ENCODE data around the gene UCK2. TPM values are rescaled to one million over a fixed set of nuclear protein-coding genes. Genes with fewer than 3 reads are reported as not detected.
"Not testable (repeated sequence)": the region's sequence is repeated elsewhere in the genome, so short reads cannot be mapped to it uniquely, and the experiment has no call there.

Gene UCK2
- 10 to 100 TPM; 66.5 to 72.2 TPM for total RNA-seq

- no peak for TF ChIP-seq CTCF (IDR thresholded peaks at IDR 0.05)
- H3K4me1 Mint-ChIP-seq (ENCODE audit: low read depth) = peaks cover 21% of the 10 kb centered on the region
- peak within 1 kb of the TSS; percentile 97 for H3K27ac Mint-ChIP-seq
- H3K36me3 Mint-ChIP-seq (ENCODE audit: low read depth) = peaks cover 24% of the 10 kb centered on the region
- POLR2A ChIA-PET = interaction anchor here (0.9 to 2.9 kb wide), 5 partner anchors 9 to 230 kb away, joined by 3 to 43 read pairs (median 3); partner anchors contain the start of gene TMCO1
- intact Hi-C loops (cut with micrococcal nuclease) = loop anchor here (5.0 kb wide), 2 partner anchors 50 to 60 kb away; partner anchors contain the start of gene TMCO1
- H3K4me3 Mint-ChIP-seq = peak within 1 kb of the TSS; percentile 99
- CTCF ChIA-PET = interaction anchor here (0.6 to 1.7 kb wide), 2 partner anchors 28 to 44 kb away, joined by 3 to 4 read pairs; no protein-coding TSS in a partner anchor
- H3K9me3 Mint-ChIP-seq = peaks cover 1% of the 10 kb centered on the region
- ATAC-seq (peak; percentile 85), DNase-seq (peak; percentile 80)
- H3K27me3 Mint-ChIP-seq = no peaks in the 10 kb centered on the region
Observed at GRCh38 chr1:165827268-165828102, at the start of gene UCK2. Gene UCK2, plus strand, starts transcription at chr1:165827614. Its CDS starts 220 bp downstream, at chr1:165827834.

- DNase-seq; H3K27ac Mint-ChIP-seq; CTCF ChIA-PET; intact Hi-C loops (cut with micrococcal nuclease); H3K9me3 Mint-ChIP-seq; H3K4me1 Mint-ChIP-seq (ENCODE audit: low read depth); H3K4me3 Mint-ChIP-seq; H3K36me3 Mint-ChIP-seq (ENCODE audit: low read depth); ATAC-seq; H3K27me3 Mint-ChIP-seq; POLR2A ChIA-PET: not testable (repeated sequence)
Observed at GRCh38 chr1:165778197-165778596, 49.2 kb upstream of the UCK2 start.

- H3K27me3 Mint-ChIP-seq; H3K36me3 Mint-ChIP-seq (ENCODE audit: low read depth); H3K4me1 Mint-ChIP-seq (ENCODE audit: low read depth); H3K27ac Mint-ChIP-seq; ATAC-seq; H3K4me3 Mint-ChIP-seq; H3K9me3 Mint-ChIP-seq; intact Hi-C loops (cut with micrococcal nuclease); DNase-seq: not testable (repeated sequence)
- POLR2A ChIA-PET = interaction anchor here (0.6 kb wide), 1 partner anchor 710 kb away, joined by 3 read pairs; no protein-coding TSS in a partner anchor
- CTCF ChIA-PET = interaction anchor here (1.1 kb wide), 1 partner anchor 12 kb away, joined by 3 read pairs; no protein-coding TSS in a partner anchor
Observed at GRCh38 chr1:165783519-165783918, 43.9 kb upstream of the UCK2 start.

GRCh38 chr1:165787741-165788140, 39.7 kb upstream of the UCK2 start:
- CTCF ChIA-PET = no interaction called here
- no peak overlapping the region for H3K27ac Mint-ChIP-seq
- TF ChIP-seq CTCF (IDR thresholded peaks at IDR 0.05) = no peak

GRCh38 chr1:165793951-165794350, 33.5 kb upstream of the UCK2 start:
- no peak for TF ChIP-seq CTCF (IDR thresholded peaks at IDR 0.05)
- intact Hi-C loops (cut with micrococcal nuclease) = no loop called here
- H3K9me3 Mint-ChIP-seq = no peaks in the 10 kb centered on the region
- no peaks in the 10 kb centered on the region for H3K4me1 Mint-ChIP-seq (ENCODE audit: low read depth)
- peaks cover 15% of the 10 kb centered on the region for H3K27me3 Mint-ChIP-seq
- H3K36me3 Mint-ChIP-seq (ENCODE audit: low read depth) = no peaks in the 10 kb centered on the region
- ChIA-PET CTCF (no interaction called here), POLR2A (no interaction called here)
- H3K27ac Mint-ChIP-seq = no peak overlapping the region
- no peak for ATAC-seq
- H3K4me3 Mint-ChIP-seq = no peak overlapping the region
- DNase-seq = no peak

More at GRCh38 chr1:165787741-165788140, 39.7 kb upstream of the UCK2 start:
- Mint-ChIP-seq H3K9me3 (no peaks in the 10 kb centered on the region), H3K36me3 (ENCODE audit: low read depth) (no peaks in the 10 kb centered on the region), H3K27me3 (peaks cover 12% of the 10 kb centered on the region), H3K4me3 (no peak overlapping the region), H3K4me1 (ENCODE audit: low read depth) (no peaks in the 10 kb centered on the region)
- intact Hi-C loops (cut with micrococcal nuclease) = no loop called here
- POLR2A ChIA-PET = no interaction called here
- ATAC-seq = no peak
- no peak for DNase-seq

- ChIA-PET CTCF (no interaction called here), POLR2A (no interaction called here)
- Mint-ChIP-seq H3K27ac (no peak overlapping the region), H3K9me3 (peaks cover 1% of the 10 kb centered on the region), H3K4me1 (ENCODE audit: low read depth) (no peaks in the 10 kb centered on the region), H3K4me3 (no peak overlapping the region), H3K36me3 (ENCODE audit: low read depth) (no peaks in the 10 kb centered on the region), H3K27me3 (peaks cover 12% of the 10 kb centered on the region)
- no peak for TF ChIP-seq CTCF (IDR thresholded peaks at IDR 0.05)
- intact Hi-C loops (cut with micrococcal nuclease) = no loop called here
- ATAC-seq (no peak), DNase-seq (no peak)
Observed at GRCh38 chr1:165795894-165796293, 31.5 kb upstream of the UCK2 start.
